Measurements from ENCODE around the gene HOXC10. TPM values are rescaled to one million over a fixed set of nuclear protein-coding genes. Genes with fewer than 3 reads are reported as not detected.

Gene HOXC10
- total and polyA plus RNA-seq, 10 of the 15 experiments (the other 5 are each of a cell fraction or from before 2014, with no cell fraction given) = 0.59 TPM; not detected in 9

DNA sequence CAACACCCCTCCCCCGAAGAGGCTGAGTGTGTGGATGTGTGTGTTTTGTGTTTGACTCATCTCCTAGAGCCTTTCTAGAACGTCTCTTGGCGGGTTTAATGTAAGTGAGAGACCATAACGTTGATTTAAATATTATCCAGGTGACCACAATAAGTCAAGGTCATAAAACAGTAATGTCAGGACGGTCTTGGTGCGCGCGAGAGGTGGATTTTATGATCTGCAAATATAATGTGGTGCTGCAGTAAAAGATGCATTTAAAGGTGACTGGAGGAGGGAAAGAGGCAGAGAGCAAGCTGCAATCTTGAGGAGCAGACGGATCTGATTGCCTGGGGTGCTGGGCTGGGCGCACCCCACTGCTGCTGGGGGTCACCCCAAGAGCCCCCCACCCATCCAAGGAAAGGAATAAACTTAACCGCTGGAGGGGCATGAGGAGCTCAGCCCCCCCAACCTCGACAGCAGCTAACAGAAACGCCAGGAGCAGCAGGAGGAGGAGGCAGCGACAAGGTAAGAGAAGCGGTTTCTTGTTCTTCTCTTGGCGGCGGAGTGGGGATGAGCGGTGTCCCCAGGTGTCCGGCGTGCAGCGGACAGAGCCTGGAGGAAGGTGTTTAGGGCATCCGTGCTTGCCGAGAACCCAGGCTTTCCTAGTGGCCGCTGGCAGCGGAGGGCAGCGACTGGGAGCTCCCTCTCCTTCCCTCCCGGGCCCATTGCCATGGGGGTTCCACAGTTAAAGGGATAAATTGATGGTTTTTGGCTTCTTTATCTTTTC lies 5.5 kb downstream of the HOXC10 start:
- SMC1A ChIA-PET (ENCODE audit: uncharacterized antibody, unreplicated experiment) = interaction anchor here (0.6 to 1.5 kb wide), 3 partner anchors 9 to 234 kb away, joined by 3 to 4 read pairs (median 3); no protein-coding TSS in a partner anchor
- Histone ChIP-seq H3K27me3 (replicated peaks in 1 of 2; ENCODE audit: control insufficient read depth in 2 of 2, insufficient read depth in 2 of 2, low read length in 1 of 2) (peaks cover 34 to 59% of the 10 kb centered on the region in 2 experiments), H3K27ac (ENCODE audit: control insufficient read depth, insufficient read depth) (no peak overlapping the region), H2AFZ (ENCODE audit: control insufficient read depth, low read depth, low read length) (no peak overlapping the region), H3K79me2 (ENCODE audit: control insufficient read depth, insufficient read depth, low read length) (no peaks in the 10 kb centered on the region), H3K9me3 (replicated peaks; ENCODE audit: control insufficient read depth, insufficient read depth, low read length) (no peaks in the 10 kb centered on the region), H3K36me3 (ENCODE audit: control insufficient read depth in 2 of 2, insufficient read depth in 2 of 2, low read length in 1 of 2) (no peaks in the 10 kb centered on the region), H3K9ac (ENCODE audit: control insufficient read depth, insufficient read depth, low read length) (no peak overlapping the region), H4K20me1 (ENCODE audit: control insufficient read depth, insufficient read depth) (peaks cover 3% of the 10 kb centered on the region; the same call in 1 of the 2 replicates), H3K4me1 (ENCODE audit: control insufficient read depth, insufficient read depth, low read length) (peaks cover 14% of the 10 kb centered on the region), H3K4me3 (no peak overlapping the region), H3K4me2 (ENCODE audit: control insufficient read depth, insufficient read depth) (no peak overlapping the region)
- RAD21 ChIA-PET (ENCODE audit: unreplicated experiment) = interaction anchor here (0.6 to 2.1 kb wide), 7 partner anchors 10 to 381 kb away, joined by 3 to 7 read pairs (median 4); partner anchors contain the start of gene HOXC9
- CTCF ChIA-PET = interaction anchor here (0.6 to 2.8 kb wide), 10 partner anchors 13 to 248 kb away, joined by 3 to 10 read pairs (median 4); no protein-coding TSS in a partner anchor
- DNase-seq (ENCODE audit: low read depth, low spot score) (no peak), ATAC-seq (no peak), FAIRE-seq (no peak)
- intact Hi-C loops (cut with micrococcal nuclease; ENCODE audit: unreplicated experiment) (no loop called here), in situ Hi-C loops (cut with MboI) (no loop called here)
- POLR2A ChIA-PET = interaction anchor here (0.7 kb wide), 1 partner anchor 9 kb away, joined by 5 read pairs; the partner anchor contains the start of gene HOXC9
- BruUV-seq (replicated peaks) = no TSS peak
- 8% methylated on average over 27 of the region's 27 CpGs for WGBS (ENCODE audit: insufficient coverage, insufficient replicate concordance, low lambda C conversion rate, missing lambda C conversion rate)
- TF ChIP-seq CREM (IDR thresholded peaks at IDR 0.05; ENCODE audit: low read depth) = no peak
- no peak for TF ChIP-seq FOS (IDR thresholded peaks at IDR 0.05; ENCODE audit: borderline replicate concordance, extremely low read depth, insufficient read length)
- TF ChIP-seq MEF2A (IDR thresholded peaks at IDR 0.05; ENCODE audit: insufficient read depth, low read depth, low read length) = no peak
- TF ChIP-seq CBX3 (IDR thresholded peaks at IDR 0.05; ENCODE audit: borderline replicate concordance, low read depth) = no peak
- TF ChIP-seq, protein P1, sequence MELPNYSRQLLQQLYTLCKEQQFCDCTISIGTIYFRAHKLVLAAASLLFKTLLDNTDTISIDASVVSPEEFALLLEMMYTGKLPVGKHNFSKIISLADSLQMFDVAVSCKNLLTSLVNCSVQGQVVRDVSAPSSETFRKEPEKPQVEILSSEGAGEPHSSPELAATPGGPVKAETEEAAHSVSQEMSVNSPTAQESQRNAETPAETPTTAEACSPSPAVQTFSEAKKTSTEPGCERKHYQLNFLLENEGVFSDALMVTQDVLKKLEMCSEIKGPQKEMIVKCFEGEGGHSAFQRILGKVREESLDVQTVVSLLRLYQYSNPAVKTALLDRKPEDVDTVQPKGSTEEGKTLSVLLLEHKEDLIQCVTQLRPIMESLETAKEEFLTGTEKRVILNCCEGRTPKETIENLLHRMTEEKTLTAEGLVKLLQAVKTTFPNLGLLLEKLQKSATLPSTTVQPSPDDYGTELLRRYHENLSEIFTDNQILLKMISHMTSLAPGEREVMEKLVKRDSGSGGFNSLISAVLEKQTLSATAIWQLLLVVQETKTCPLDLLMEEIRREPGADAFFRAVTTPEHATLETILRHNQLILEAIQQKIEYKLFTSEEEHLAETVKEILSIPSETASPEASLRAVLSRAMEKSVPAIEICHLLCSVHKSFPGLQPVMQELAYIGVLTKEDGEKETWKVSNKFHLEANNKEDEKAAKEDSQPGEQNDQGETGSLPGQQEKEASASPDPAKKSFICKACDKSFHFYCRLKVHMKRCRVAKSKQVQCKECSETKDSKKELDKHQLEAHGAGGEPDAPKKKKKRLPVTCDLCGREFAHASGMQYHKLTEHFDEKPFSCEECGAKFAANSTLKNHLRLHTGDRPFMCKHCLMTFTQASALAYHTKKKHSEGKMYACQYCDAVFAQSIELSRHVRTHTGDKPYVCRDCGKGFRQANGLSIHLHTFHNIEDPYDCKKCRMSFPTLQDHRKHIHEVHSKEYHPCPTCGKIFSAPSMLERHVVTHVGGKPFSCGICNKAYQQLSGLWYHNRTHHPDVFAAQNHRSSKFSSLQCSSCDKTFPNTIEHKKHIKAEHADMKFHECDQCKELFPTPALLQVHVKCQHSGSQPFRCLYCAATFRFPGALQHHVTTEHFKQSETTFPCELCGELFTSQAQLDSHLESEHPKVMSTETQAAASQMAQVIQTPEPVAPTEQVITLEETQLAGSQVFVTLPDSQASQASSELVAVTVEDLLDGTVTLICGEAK (IDR thresholded peaks at IDR 0.05; ENCODE audit: borderline replicate concordance) = no peak
- TF ChIP-seq FOXK2 (IDR thresholded peaks at IDR 0.05) = no peak
- TF ChIP-seq, protein P2, sequence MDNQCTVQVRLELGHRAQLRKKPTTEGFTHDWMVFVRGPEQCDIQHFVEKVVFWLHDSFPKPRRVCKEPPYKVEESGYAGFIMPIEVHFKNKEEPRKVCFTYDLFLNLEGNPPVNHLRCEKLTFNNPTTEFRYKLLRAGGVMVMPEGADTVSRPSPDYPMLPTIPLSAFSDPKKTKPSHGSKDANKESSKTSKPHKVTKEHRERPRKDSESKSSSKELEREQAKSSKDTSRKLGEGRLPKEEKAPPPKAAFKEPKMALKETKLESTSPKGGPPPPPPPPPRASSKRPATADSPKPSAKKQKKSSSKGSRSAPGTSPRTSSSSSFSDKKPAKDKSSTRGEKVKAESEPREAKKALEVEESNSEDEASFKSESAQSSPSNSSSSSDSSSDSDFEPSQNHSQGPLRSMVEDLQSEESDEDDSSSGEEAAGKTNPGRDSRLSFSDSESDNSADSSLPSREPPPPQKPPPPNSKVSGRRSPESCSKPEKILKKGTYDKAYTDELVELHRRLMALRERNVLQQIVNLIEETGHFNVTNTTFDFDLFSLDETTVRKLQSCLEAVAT (IDR thresholded peaks at IDR 0.05) = no peak
- TF ChIP-seq BMI1 (IDR thresholded peaks at IDR 0.05; ENCODE audit: borderline replicate concordance) = no peak
- TF ChIP-seq MTA2 (IDR thresholded peaks at IDR 0.05; ENCODE audit: low read depth) = no peak
- no peak for TF ChIP-seq EP300 (IDR thresholded peaks at IDR 0.05; ENCODE audit: borderline replicate concordance in 1 of 2, control insufficient read depth in 1 of 2, low read depth in 2 of 2, low read length in 2 of 2)
- no peak for TF ChIP-seq KLF5 (IDR thresholded peaks at IDR 0.05; ENCODE audit: partially characterized antibody)
- no peak for TF ChIP-seq NFIC (IDR thresholded peaks at IDR 0.05; ENCODE audit: low read depth, low read length)
- TF ChIP-seq STAT1 (conservative IDR thresholded peaks at IDR 0.05) = no peak
- TF ChIP-seq CBFB (IDR thresholded peaks at IDR 0.05; ENCODE audit: low read depth) = no peak
